H9 (cell line): ENCODE measurements around the gene WDR64. TPM values are rescaled to one million over a fixed set of nuclear protein-coding genes. Genes with fewer than 3 reads are reported as not detected.

Experiments used
- DNase-seq: peaks from one replicate; pipeline ENCODE4 v3.0.0-alpha.2; 2017
- H2AFZ ChIP-seq: one replicate; pipeline ENCODE4 v1.6.1; 2013; ENCODE audit warnings: mild to moderate bottlenecking, low read length, control low read depth, moderate library complexity
- H2AK5ac ChIP-seq: 2 replicates; pipeline ENCODE4 v1.6.1; 2013; ENCODE audit warnings: low read length, control low read depth, mixed read lengths; ENCODE audit not compliant: insufficient read length
- H2BK120ac ChIP-seq: one replicate; pipeline ENCODE4 v1.6.1; 2013; ENCODE audit warnings: low read depth, mild to moderate bottlenecking, low read length, control low read depth, inconsistent platforms; ENCODE audit not compliant: poor library complexity, severe bottlenecking
- H2BK12ac ChIP-seq: 2 replicates; pipeline ENCODE4 v1.6.1; 2013; ENCODE audit warnings: low read length, control low read depth, mixed read lengths, low read depth; ENCODE audit not compliant: insufficient read length
- H2BK15ac ChIP-seq: 2 replicates; pipeline ENCODE4 v1.6.1; 2013; ENCODE audit warnings: low read depth, low read length, control low read depth
- H2BK20ac ChIP-seq: one replicate; pipeline ENCODE4 v1.6.1; 2013; ENCODE audit warnings: low read depth, mild to moderate bottlenecking, low read length, control low read depth, inconsistent platforms; ENCODE audit not compliant: poor library complexity, severe bottlenecking
- H2BK5ac ChIP-seq: 2 replicates; pipeline ENCODE4 v1.6.1; 2013; ENCODE audit warnings: low read length, control low read depth, mixed read lengths; ENCODE audit not compliant: insufficient read length
- H3K14ac ChIP-seq: 2 replicates; pipeline ENCODE4 v1.6.1; 2013; ENCODE audit warnings: low read length, control low read depth; ENCODE audit not compliant: insufficient read depth
- H3K18ac ChIP-seq: 2 replicates; pipeline ENCODE4 v1.6.1; 2013; ENCODE audit warnings: low read depth, mild to moderate bottlenecking, mixed read lengths, low read length, control low read depth; ENCODE audit not compliant: insufficient read length
- H3K23ac ChIP-seq: 2 replicates; pipeline ENCODE4 v1.6.1; 2013; ENCODE audit warnings: low read length, control low read depth, mixed read lengths, low read depth; ENCODE audit not compliant: insufficient read length
- H3K23me2 ChIP-seq: 2 replicates; pipeline ENCODE4 v1.6.1; 2013; ENCODE audit warnings: low read depth, mild to moderate bottlenecking, mixed read lengths, low read length, control low read depth; ENCODE audit not compliant: insufficient read length, poor library complexity, severe bottlenecking
- H3K27ac ChIP-seq: 2 replicates; pipeline ENCODE4 v1.5.1; 2013; ENCODE audit warnings: low read length, control low read depth, mixed read lengths, low read depth; ENCODE audit not compliant: insufficient read length
- H3K27me3 ChIP-seq: 2 replicates; pipeline ENCODE4 v1.6.1; 2013; ENCODE audit warnings: low read length, control low read depth, inconsistent platforms; ENCODE audit not compliant: insufficient read depth
- H3K4ac ChIP-seq: 2 replicates; pipeline ENCODE4 v1.6.1; 2013; ENCODE audit warnings: low read depth, mild to moderate bottlenecking, control low read depth, inconsistent platforms, low read length, moderate library complexity
- H3K4me1 ChIP-seq: 2 replicates; pipeline ENCODE4 v1.6.1; 2013; ENCODE audit warnings: low read length, control low read depth, inconsistent platforms; ENCODE audit not compliant: insufficient read depth
- H3K4me2 ChIP-seq: 2 replicates; pipeline ENCODE4 v1.6.1; 2013; ENCODE audit warnings: low read length, control low read depth, mixed read lengths; ENCODE audit not compliant: insufficient read length, insufficient read depth
- H3K56ac ChIP-seq: 2 replicates; pipeline ENCODE4 v1.6.1; 2013; ENCODE audit warnings: low read depth, mild to moderate bottlenecking, mixed read lengths, low read length, control low read depth; ENCODE audit not compliant: insufficient read length
- H3K79me1 ChIP-seq: 2 replicates; pipeline ENCODE4 v1.6.1; 2013; ENCODE audit warnings: low read depth, mild to moderate bottlenecking, moderate library complexity, low read length, control low read depth, inconsistent platforms; ENCODE audit not compliant: insufficient read depth, poor library complexity, severe bottlenecking
- H3K79me2 ChIP-seq: 2 replicates; pipeline ENCODE4 v1.6.1; 2013; ENCODE audit warnings: low read length, control low read depth, inconsistent platforms; ENCODE audit not compliant: insufficient read depth
- H3K9ac ChIP-seq: 2 replicates; pipeline ENCODE4 v1.6.1; 2013; ENCODE audit warnings: low read length, control low read depth, mixed read lengths; ENCODE audit not compliant: insufficient read length; ENCODE audit errors: extremely low read depth
- H3K9me3 ChIP-seq: one replicate; pipeline ENCODE4 v1.6.1; 2013; ENCODE audit warnings: low read depth, low read length, inconsistent platforms; ENCODE audit not compliant: control insufficient read depth
- H3T11ph ChIP-seq: one replicate; pipeline ENCODE4 v1.6.1; 2013; ENCODE audit warnings: mild to moderate bottlenecking, low read length, control low read depth, inconsistent platforms
- H4K20me1 ChIP-seq: one replicate; pipeline ENCODE4 v1.6.1; 2013; ENCODE audit not compliant: control insufficient read depth, insufficient read length, insufficient read depth
- H4K5ac ChIP-seq: 2 replicates; pipeline ENCODE4 v1.6.1; 2013; ENCODE audit warnings: low read depth, mild to moderate bottlenecking, mixed read lengths, low read length, control low read depth; ENCODE audit not compliant: insufficient read length
- H4K8ac ChIP-seq: replicated peaks from 2 replicates; pipeline ENCODE4 v1.6.1; 2013; ENCODE audit warnings: low read length, control low read depth, mixed read lengths, low read depth; ENCODE audit not compliant: insufficient read length
- H4K91ac ChIP-seq: 2 replicates; pipeline ENCODE4 v1.6.1; 2013; ENCODE audit warnings: low read depth, mild to moderate bottlenecking, moderate library complexity, mixed read lengths, low read length, control low read depth; ENCODE audit not compliant: insufficient read length
- H3K27ac Mint-ChIP-seq, 3 experiments: 2 replicates in 2 of 3; 3 replicates in 1 of 3; pipeline ENCODE4 v1.8.0; 2020 to 2021; ENCODE audit warnings: mixed read lengths in 3 of 3, mild to moderate bottlenecking in 1 of 3, moderate library complexity in 1 of 3
- H3K27me3 Mint-ChIP-seq: 2 replicates; pipeline ENCODE4 v1.8.0; 2021; ENCODE audit warnings: low read depth, mild to moderate bottlenecking, moderate library complexity, mixed read lengths
- H3K36me3 Mint-ChIP-seq, 3 experiments: 2 replicates in 2 of 3; 3 replicates in 1 of 3; pipeline ENCODE4 v1.8.0; 2020 to 2021; ENCODE audit warnings: low read depth in 3 of 3, mixed read lengths in 3 of 3; ENCODE audit not compliant: insufficient read depth in 1 of 3
- H3K4me1 Mint-ChIP-seq, 2 experiments: 2 replicates each; pipeline ENCODE4 v1.8.0; 2020; ENCODE audit warnings: mixed read lengths in 2 of 2
- H3K4me3 Mint-ChIP-seq, 2 experiments: 2 replicates in 1 of 2; 3 replicates in 1 of 2; pipeline ENCODE4 v1.8.0; 2020 to 2021; ENCODE audit warnings: mild to moderate bottlenecking in 2 of 2, mixed read lengths in 2 of 2, moderate library complexity in 1 of 2
- H3K9me3 Mint-ChIP-seq, 2 experiments: 2 replicates in 1 of 2; 3 replicates in 1 of 2; pipeline ENCODE4 v1.8.0; 2020; ENCODE audit warnings: mild to moderate bottlenecking in 2 of 2, mixed read lengths in 2 of 2, moderate library complexity in 1 of 2
- WGBS: extraction: QIAGEN DNeasy Blood & Tissue Kit; methylation state at CpG from one replicate; pipeline ENCODE4 v1.1.7; 2013; ENCODE audit warnings: missing lambda C conversion rate, low lambda C conversion rate, mixed read lengths; ENCODE audit not compliant: insufficient read length; ENCODE audit errors: extremely low coverage; 5-methylcytosine and 5-hydroxymethylcytosine counted together
- total RNA-seq: library from RNA; stranded (reverse); gene quantifications from 2 replicates; pipeline ENCODE4 v1.2.1, GENCODE V29; 2021
- TF ChIP-seq, protein P1 (sequence below): fragments of 200-600 bp; sonication (generic); conservative IDR thresholded peaks from 3 replicates; pipeline ENCODE4 v1.8.0; 2021; ENCODE audit warnings: antibody characterized with exemption, mild to moderate bottlenecking

The WDR64 gene
- total RNA-seq, 1 experiment from 2014 or later: not detected

DNA sequence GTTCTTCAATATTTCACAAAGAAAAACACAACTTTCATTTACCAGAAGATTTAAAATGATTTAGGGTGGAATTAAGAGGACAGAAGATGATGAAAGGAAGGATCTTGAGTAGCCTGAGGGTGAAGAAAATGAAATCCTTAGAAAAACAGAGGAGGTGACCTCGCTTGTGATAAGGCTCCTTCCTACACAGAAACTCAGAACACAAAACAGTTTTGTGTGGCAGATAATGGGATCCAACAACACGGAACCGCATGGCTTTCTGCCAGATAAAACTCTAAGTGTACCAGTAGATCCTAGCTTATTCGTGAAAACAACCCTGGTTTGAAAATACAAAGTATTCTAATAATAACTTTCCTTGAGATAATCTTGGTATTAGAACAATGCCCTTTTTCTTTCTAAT, 121.9 kb downstream of the WDR64 start:
- H3K27me3 Mint-ChIP-seq: no peaks in the 10 kb centered on the region
- no CpG with 5 or more reads among the region's 4 CpGs for WGBS
- Histone ChIP-seq H3K18ac (no peak overlapping the region), H2BK20ac (no peak overlapping the region), H3K9ac (no peak overlapping the region), H2AFZ (no peak overlapping the region), H2BK12ac (no peak overlapping the region), H4K91ac (no peak overlapping the region), H3T11ph (no peak overlapping the region), H3K27me3 (no peaks in the 10 kb centered on the region), H3K4me2 (no peak overlapping the region), H3K14ac (no peak overlapping the region), H4K8ac (no peak overlapping the region), H3K27ac (no peak overlapping the region), H3K79me1 (no peaks in the 10 kb centered on the region), H2BK15ac (no peak overlapping the region), H2BK5ac (no peak overlapping the region), H3K79me2 (no peaks in the 10 kb centered on the region), H3K56ac (no peak overlapping the region), H3K23ac (no peak overlapping the region), H3K4ac (no peak overlapping the region), H2BK120ac (no peak overlapping the region), H3K4me1 (no peaks in the 10 kb centered on the region), H3K23me2 (no peaks in the 10 kb centered on the region), H2AK5ac (no peak overlapping the region), H4K20me1 (no peaks in the 10 kb centered on the region), H3K9me3 (no peaks in the 10 kb centered on the region), H4K5ac (no peak overlapping the region)
- H3K27ac Mint-ChIP-seq: no peak overlapping the region; a peak in 1 of 7 replicates
- H3K9me3 Mint-ChIP-seq: no peaks in the 10 kb centered on the region
- H3K36me3 Mint-ChIP-seq: no peaks in the 10 kb centered on the region
- no peak for DNase-seq
- H3K4me3 Mint-ChIP-seq: no peak overlapping the region
- peaks cover 0 to 2% of the 10 kb centered on the region in 2 experiments; a peak in 1 of 4 replicates for H3K4me1 Mint-ChIP-seq
- TF ChIP-seq, protein P1, sequence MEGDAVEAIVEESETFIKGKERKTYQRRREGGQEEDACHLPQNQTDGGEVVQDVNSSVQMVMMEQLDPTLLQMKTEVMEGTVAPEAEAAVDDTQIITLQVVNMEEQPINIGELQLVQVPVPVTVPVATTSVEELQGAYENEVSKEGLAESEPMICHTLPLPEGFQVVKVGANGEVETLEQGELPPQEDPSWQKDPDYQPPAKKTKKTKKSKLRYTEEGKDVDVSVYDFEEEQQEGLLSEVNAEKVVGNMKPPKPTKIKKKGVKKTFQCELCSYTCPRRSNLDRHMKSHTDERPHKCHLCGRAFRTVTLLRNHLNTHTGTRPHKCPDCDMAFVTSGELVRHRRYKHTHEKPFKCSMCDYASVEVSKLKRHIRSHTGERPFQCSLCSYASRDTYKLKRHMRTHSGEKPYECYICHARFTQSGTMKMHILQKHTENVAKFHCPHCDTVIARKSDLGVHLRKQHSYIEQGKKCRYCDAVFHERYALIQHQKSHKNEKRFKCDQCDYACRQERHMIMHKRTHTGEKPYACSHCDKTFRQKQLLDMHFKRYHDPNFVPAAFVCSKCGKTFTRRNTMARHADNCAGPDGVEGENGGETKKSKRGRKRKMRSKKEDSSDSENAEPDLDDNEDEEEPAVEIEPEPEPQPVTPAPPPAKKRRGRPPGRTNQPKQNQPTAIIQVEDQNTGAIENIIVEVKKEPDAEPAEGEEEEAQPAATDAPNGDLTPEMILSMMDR: no peak
